HCT116 (cell line): ENCODE results near the gene DHRS2. TPM values are rescaled to one million over a fixed set of nuclear protein-coding genes. Genes with fewer than 3 reads are reported as not detected.

Experiments
- ATAC-seq: fragments of 200-7000 bp; cut with Tn5 transposase; 2 replicates; pipeline ENCODE4 v1.9.1; 2020; ENCODE audit warnings: mild to moderate bottlenecking, moderate library complexity
- BruUV-seq: library from RNA; stranded (reverse); fragments of 400-500 nt; replicated peaks from 2 replicates; lab custom pipeline; 2021; lab: Mats Ljungman, UMichigan
- CTCF ChIA-PET: fragments of 300-600 bp; sonication (Branson Sonifier 250); formaldehyde crosslinking; loops from one replicate; lab custom pipeline; 2021; ENCODE audit warnings: antibody characterized with exemption; lab: Charles Lee
- POLR2A ChIA-PET: fragments of 300-600, 350-600 bp; sonication (Branson Sonifier 250); formaldehyde crosslinking; loops from one replicate; lab custom pipeline; 2021; ENCODE audit warnings: antibody characterized with exemption; lab: Charles Lee
- RAD21 ChIA-PET, 2 experiments: fragments of 300-600 bp; sonication (Branson Sonifier 250); formaldehyde crosslinking; loops; one replicate each; lab custom pipeline; 2023; ENCODE audit warnings: low total read pairs in 2 of 2; ENCODE audit not compliant: uncharacterized antibody in 2 of 2, unreplicated experiment in 2 of 2, low non-redundant PET in 1 of 2; lab: Charles Lee
- DNase-seq: peaks from one replicate; pipeline ENCODE4 v3.0.0-alpha.2; 2010; ENCODE audit warnings: low read depth, low spot score
- H2AFZ ChIP-seq: fragments of 200-600 bp; shearing (Covaris generic), sonication (generic); 2 replicates; pipeline ENCODE4 v1.6.1; 2017; ENCODE audit warnings: low read depth, mixed run types, mixed read lengths, antibody characterized with exemption, low read length; ENCODE audit not compliant: poor library complexity, severe bottlenecking
- H3K27ac ChIP-seq: 2 replicates; pipeline ENCODE4 v1.5.1; 2012; ENCODE audit warnings: low read depth, low read length
- H3K27me3 ChIP-seq: fragments of 200-600 bp; sonication (generic); 2 replicates; pipeline ENCODE4 v1.6.1; 2016; ENCODE audit warnings: mixed run types, low read length, mixed read lengths; ENCODE audit not compliant: insufficient read depth
- H3K36me3 ChIP-seq, 2 experiments: fragments of 200-500 bp in 1 of 2; fragments of 200-600 bp in 1 of 2; sonication (Bioruptor generic) in 1 of 2; sonication (generic) in 1 of 2; 2 replicates each; pipeline versions ENCODE4 v1.5.1 to v1.6.1; 2014 to 2016; ENCODE audit warnings: low read length in 2 of 2, inconsistent platforms in 1 of 2, mixed read lengths in 1 of 2, mixed run types in 1 of 2; ENCODE audit not compliant: insufficient read depth in 2 of 2, control insufficient read depth in 1 of 2
- H3K4me1 ChIP-seq, 2 experiments: fragments of 200-600 bp in 1 of 2; sonication (generic) in 1 of 2; 2 replicates each; pipeline versions ENCODE4 v1.5.1 to v1.6.1; 2012 to 2017; ENCODE audit warnings: low read length in 2 of 2, inconsistent platforms in 1 of 2, mild to moderate bottlenecking in 1 of 2, mixed read lengths in 1 of 2, mixed run types in 1 of 2, moderate library complexity in 1 of 2; ENCODE audit not compliant: insufficient read depth in 2 of 2, control insufficient read depth in 1 of 2
- H3K4me2 ChIP-seq: fragments of 200-600 bp; sonication (generic); 2 replicates; pipeline ENCODE4 v1.6.1; 2017; ENCODE audit warnings: mixed run types, low read length, mixed read lengths
- H3K4me3 ChIP-seq, 2 experiments: fragments of 200-600 bp in 1 of 2; sonication (generic) in 1 of 2; replicated peaks in 1 of 2; 2 replicates each; pipeline ENCODE4 v1.5.1; 2011 to 2016; ENCODE audit warnings: low read length in 2 of 2, control low read depth in 1 of 2, low read depth in 1 of 2, mild to moderate bottlenecking in 1 of 2, mixed read lengths in 1 of 2, mixed run types in 1 of 2
- H3K79me2 ChIP-seq: fragments of 200-600 bp; sonication (generic); 2 replicates; pipeline ENCODE4 v1.6.1; 2017; ENCODE audit warnings: mild to moderate bottlenecking, mixed run types, low read length, moderate library complexity, mixed read lengths; ENCODE audit not compliant: insufficient read depth
- H3K9ac ChIP-seq: fragments of 200-600 bp; sonication (generic); 2 replicates; pipeline ENCODE4 v1.6.1; 2016; ENCODE audit warnings: low read length, mixed read lengths
- H3K9me2 ChIP-seq: fragments of 200-600 bp; sonication (generic), shearing (Covaris generic); 2 replicates; pipeline ENCODE4 v1.6.1; 2017; ENCODE audit warnings: mixed run types, mild to moderate bottlenecking, moderate library complexity; ENCODE audit not compliant: insufficient read depth
- H3K9me3 ChIP-seq, 2 experiments: fragments of 200-500 bp in 1 of 2; fragments of 200-600 bp in 1 of 2; sonication (Bioruptor generic) in 1 of 2; sonication (generic) in 1 of 2; 2 replicates each; pipeline ENCODE4 v1.6.1; 2014 to 2017; ENCODE audit warnings: low read length in 2 of 2, mixed read lengths in 2 of 2, inconsistent platforms in 1 of 2, low read depth in 1 of 2, mild to moderate bottlenecking in 1 of 2, mixed run types in 1 of 2, moderate library complexity in 1 of 2; ENCODE audit not compliant: control insufficient read depth in 1 of 2, insufficient read depth in 1 of 2
- H4K20me1 ChIP-seq: fragments of 200-600 bp; sonication (generic), shearing (Covaris generic); 2 replicates; pipeline ENCODE4 v1.6.1; 2017; ENCODE audit warnings: mixed run types, mild to moderate bottlenecking, moderate library complexity; ENCODE audit not compliant: insufficient read depth
- CBX3 ChIP-seq: IDR thresholded peaks from 2 replicates; pipeline ENCODE4 v1.6.1; 2012; ENCODE audit warnings: low read depth
- EGR1 ChIP-seq: IDR thresholded peaks from 2 replicates; pipeline ENCODE4 v1.6.1; 2012; ENCODE audit warnings: low read depth
- ELF1 ChIP-seq: IDR thresholded peaks from 2 replicates; pipeline ENCODE4 v1.6.1; 2012; ENCODE audit warnings: low read depth, borderline replicate concordance
- FOSL1 ChIP-seq: IDR thresholded peaks from 2 replicates; pipeline ENCODE4 v1.6.1; 2012; ENCODE audit warnings: low read depth
- JUND ChIP-seq: IDR thresholded peaks from 2 replicates; pipeline ENCODE4 v1.6.1; 2012
- RAD21 ChIP-seq: IDR thresholded peaks from 2 replicates; pipeline ENCODE4 v1.6.1; 2012; ENCODE audit warnings: low read depth, mild to moderate bottlenecking
- REST ChIP-seq: IDR thresholded peaks from 2 replicates; pipeline ENCODE4 v1.6.1; 2012; ENCODE audit warnings: low read depth
- SP1 ChIP-seq: IDR thresholded peaks from 2 replicates; pipeline ENCODE4 v1.6.1; 2012; ENCODE audit warnings: low read depth
- TCF7L2 ChIP-seq: IDR thresholded peaks from 2 replicates; pipeline ENCODE4 v1.7.0; 2011; ENCODE audit warnings: borderline replicate concordance, inconsistent platforms; ENCODE audit not compliant: insufficient read depth, insufficient read length; ENCODE audit errors: extremely low read depth
- ZNF274 ChIP-seq: fragments of 200-500 bp; sonication (Bioruptor generic); IDR thresholded peaks from 2 replicates; pipeline ENCODE4 v1.6.1; 2014; ENCODE audit warnings: mild to moderate bottlenecking, low read depth, low read length, inconsistent platforms
- intact Hi-C: fragments of 100-400 bp; cut with micrococcal nuclease; formaldehyde crosslinking; loops from 2 replicates; pipeline ENCODE4 v1.10.0; 2022
- total RNA-seq: library from RNA; stranded (reverse); gene quantifications from one replicate; pipeline ENCODE4 v1.2.1, GENCODE V29; 2021; ENCODE audit not compliant: unreplicated experiment

Gene DHRS2
- total RNA-seq, 1 experiment from 2014 or later, result 10.0 TPM

- POLR2A ChIA-PET, result no interaction called here
- BruUV-seq, result no TSS peak
- no peaks in the 10 kb centered on the region for H3K79me2 ChIP-seq
- no peaks in the 10 kb centered on the region for H3K4me1 ChIP-seq
- no peaks in the 10 kb centered on the region for H3K36me3 ChIP-seq
- H4K20me1 ChIP-seq, result no peaks in the 10 kb centered on the region
- intact Hi-C loops, result no loop called here
- CTCF ChIA-PET, result interaction anchor here (1.1 kb wide), 1 partner anchor 26 kb away, joined by 5 read pairs; no protein-coding TSS in a partner anchor
- RAD21 ChIA-PET, result no interaction called here
- DNase-seq (no peak), ATAC-seq (no peak)
- no peak overlapping the region for H2AFZ ChIP-seq
- no peaks in the 10 kb centered on the region for H3K9me2 ChIP-seq
- H3K4me2 ChIP-seq, result no peak overlapping the region
- H3K27me3 ChIP-seq, result peaks cover 6% of the 10 kb centered on the region; the same call in 1 of the 2 replicates
- H3K9me3 ChIP-seq, result no peaks in the 10 kb centered on the region
- H3K27ac ChIP-seq, result no peak overlapping the region
- H3K9ac ChIP-seq, result no peak overlapping the region
- TF ChIP-seq FOSL1 (no peak), REST (no peak), RAD21 (no peak), CBX3 (no peak), JUND (no peak), SP1 (no peak), ZNF274 (no peak), EGR1 (no peak), ELF1 (no peak), TCF7L2 (no peak)
- no peak overlapping the region for H3K4me3 ChIP-seq
Measured at GRCh38 chr14:23657959-23658470, 21.9 kb downstream of the DHRS2 start.
